Right lobe of liver (tissue), 6 donors: ENCODE data around the gene RMND1. TPM values are rescaled to one million over a fixed set of nuclear protein-coding genes. Genes with fewer than 3 reads are reported as not detected.
"Not testable (repeated sequence)": the region's sequence is repeated elsewhere in the genome, so short reads cannot be mapped to it uniquely, and the experiment has no call there.

Source experiments
- ATAC-seq, 4 donors: fragments of 200-7000 bp; cut with Tn5 transposase; one replicate each; pipeline ENCODE4 v1.9.1; 2020; ENCODE audit warnings: mild to moderate bottlenecking in 4 of 4, moderate library complexity in 4 of 4
- DNase-seq, 3 donors: peaks; one replicate each; pipeline ENCODE4 v3.0.0-alpha.2; 2020
- H3K27ac ChIP-seq, 3 donors: fragments of 200-600 bp; one replicate each; pipeline ENCODE4 v1.8.0; 2022
- H3K27me3 ChIP-seq, 2 donors: fragments of 200-600 bp; one replicate each; pipeline ENCODE4 v1.8.0; 2022
- H3K36me3 ChIP-seq, 4 donors: fragments of 200-600 bp; sonication (generic) in 1 of 4; one replicate each; pipeline versions ENCODE4 v1.5.1 to v1.8.0; 2017 to 2022; ENCODE audit warnings: control low read depth in 1 of 4
- H3K4me1 ChIP-seq, 4 donors: fragments of 200-600 bp; sonication (generic) in 1 of 4; one replicate each; pipeline versions ENCODE4 v1.5.1 to v1.8.0; 2017 to 2022; ENCODE audit warnings: control low read depth in 1 of 4
- H3K4me3 ChIP-seq, 3 donors: fragments of 200-600 bp; one replicate each; pipeline ENCODE4 v1.8.0; 2022
- H3K9me3 ChIP-seq, 4 donors: fragments of 200-600 bp; sonication (generic) in 1 of 4; one replicate each; pipeline versions ENCODE4 v1.5.1 to v1.8.0; 2017 to 2022; ENCODE audit warnings: control low read depth in 1 of 4
- POLR2A ChIP-seq: fragments of 450-650 bp; IDR thresholded peaks from one replicate; pipeline ENCODE4 v1.6.1; 2017; ENCODE audit warnings: antibody characterized with exemption, mild to moderate bottlenecking
- WGBS: methylation state at CpG from one replicate; pipeline ENCODE4 v1.1.6; 2018; ENCODE audit warnings: low coverage, low lambda C conversion rate; ENCODE audit not compliant: insufficient coverage; ENCODE audit errors: missing lambda C conversion rate; 5-methylcytosine and 5-hydroxymethylcytosine counted together
- intact Hi-C, 2 donors: fragments of 100-400 bp; cut with DNase I; formaldehyde crosslinking; loops; one replicate each; pipeline versions ENCODE4 v1.11.2 to v1.14.1; 2022
- small RNA-seq, 2 experiments: library from RNA; depleted of rRNA; stranded (forward); fragments of <200 nt; gene quantifications; one replicate each; pipeline ENCODE3, GENCODE V24; 2016
- total RNA-seq, 6 experiments: library from RNA; depleted of rRNA in 2 of 6; stranded (reverse); fragments of >200 nt in 2 of 6; fragmentation: NEBNext Ultra II Directional in 3 of 6; extraction: Animal tissue kit (Norgen Biotek cat#: 25700) in 3 of 6; gene quantifications; one replicate each; pipeline versions ENCODE4 v1.1.0 to v1.2.4, GENCODE V29; 2016 to 2023
- TF ChIP-seq, protein P1 (sequence below), 4 donors: fragments of 200-600 bp in 3 of 4; fragments of 450-650 bp in 1 of 4; IDR thresholded peaks; one replicate each; pipeline versions ENCODE4 v1.5.1 to v1.8.0; 2016 to 2022; ENCODE audit warnings: antibody characterized with exemption in 4 of 4, mild to moderate bottlenecking in 2 of 4
- donor health status: DM: no; HTN: yes; CAD: no.
- donor health status: DM: no; HTN: no; CAD: no.
- donor health status: DM: no; HTN: no; CAD: no.
- donor health status: DM: no; HTN: yes; CAD: no.
- donor health status: DM: no; HTN: yes; CAD: no.

The RMND1 gene
- total RNA-seq, 6 experiments from 2014 or later, result 13.1 to 23.4 (median 19.5) TPM

GRCh38 chr6:151365233-151365632, 86.7 kb downstream of the RMND1 start:
- H3K36me3 ChIP-seq, result peaks cover 0 to 19% (median 2%) of the 10 kb centered on the region in 4 donors
- ATAC-seq (no peak), DNase-seq (no peak)
- intact Hi-C loops, result no loop called here
- no peak for TF ChIP-seq POLR2A
- TF ChIP-seq, protein P1, sequence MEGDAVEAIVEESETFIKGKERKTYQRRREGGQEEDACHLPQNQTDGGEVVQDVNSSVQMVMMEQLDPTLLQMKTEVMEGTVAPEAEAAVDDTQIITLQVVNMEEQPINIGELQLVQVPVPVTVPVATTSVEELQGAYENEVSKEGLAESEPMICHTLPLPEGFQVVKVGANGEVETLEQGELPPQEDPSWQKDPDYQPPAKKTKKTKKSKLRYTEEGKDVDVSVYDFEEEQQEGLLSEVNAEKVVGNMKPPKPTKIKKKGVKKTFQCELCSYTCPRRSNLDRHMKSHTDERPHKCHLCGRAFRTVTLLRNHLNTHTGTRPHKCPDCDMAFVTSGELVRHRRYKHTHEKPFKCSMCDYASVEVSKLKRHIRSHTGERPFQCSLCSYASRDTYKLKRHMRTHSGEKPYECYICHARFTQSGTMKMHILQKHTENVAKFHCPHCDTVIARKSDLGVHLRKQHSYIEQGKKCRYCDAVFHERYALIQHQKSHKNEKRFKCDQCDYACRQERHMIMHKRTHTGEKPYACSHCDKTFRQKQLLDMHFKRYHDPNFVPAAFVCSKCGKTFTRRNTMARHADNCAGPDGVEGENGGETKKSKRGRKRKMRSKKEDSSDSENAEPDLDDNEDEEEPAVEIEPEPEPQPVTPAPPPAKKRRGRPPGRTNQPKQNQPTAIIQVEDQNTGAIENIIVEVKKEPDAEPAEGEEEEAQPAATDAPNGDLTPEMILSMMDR (IDR thresholded peaks at IDR 0.05), result no peak
- WGBS, result 92% methylated on average over 4 of the region's 6 CpGs
- no peaks in the 10 kb centered on the region for H3K9me3 ChIP-seq
- peaks cover 0 to 10% (median 0%) of the 10 kb centered on the region in 4 donors for H3K4me1 ChIP-seq
- H3K4me3 ChIP-seq, result no peak overlapping the region
- no peaks in the 10 kb centered on the region for H3K27me3 ChIP-seq
- H3K27ac ChIP-seq, result no peak overlapping the region

GRCh38 chr6:151359486-151359885, 92.4 kb downstream of the RMND1 start:
- H3K27ac ChIP-seq, result no peak overlapping the region
- H3K36me3 ChIP-seq, result no peaks in the 10 kb centered on the region
- H3K4me3 ChIP-seq, result no peak overlapping the region
- intact Hi-C loops, result no loop called here
- ATAC-seq (peak in 1 of 4 donors; percentile 10), DNase-seq (no peak)
- H3K27me3 ChIP-seq, result no peaks in the 10 kb centered on the region
- WGBS, result 86% methylated on average over 2 of the region's 5 CpGs
- H3K4me1 ChIP-seq, result peaks cover 0 to 10% (median 0%) of the 10 kb centered on the region in 4 donors
- no peaks in the 10 kb centered on the region for H3K9me3 ChIP-seq
- TF ChIP-seq, protein P1 (IDR thresholded peaks at IDR 0.05), result no peak
- TF ChIP-seq POLR2A, result no peak

GRCh38 chr6:151358475-151358874, 93.5 kb downstream of the RMND1 start:
- Histone ChIP-seq H3K27me3 (no peaks in the 10 kb centered on the region), H3K27ac (no peak overlapping the region), H3K36me3 (no peaks in the 10 kb centered on the region), H3K4me1 (peaks cover 0 to 9% (median 0%) of the 10 kb centered on the region in 4 donors), H3K9me3 (no peaks in the 10 kb centered on the region), H3K4me3 (no peak overlapping the region)
- 92% methylated on average over 2 of the region's 3 CpGs for WGBS
- DNase-seq (no peak), ATAC-seq (no peak)
- TF ChIP-seq, protein P1 (IDR thresholded peaks at IDR 0.05), result no peak
- intact Hi-C loops, result no loop called here

GRCh38 chr6:151357758-151358436, 94.0 kb downstream of the RMND1 start:
- no peaks in the 10 kb centered on the region for H3K27me3 ChIP-seq
- ATAC-seq (no peak), DNase-seq (no peak)
- H3K4me1 ChIP-seq, result peaks cover 0 to 3% (median 0%) of the 10 kb centered on the region in 4 donors
- H3K9me3 ChIP-seq, result no peaks in the 10 kb centered on the region
- no peak overlapping the region for H3K4me3 ChIP-seq
- intact Hi-C loops, result no loop called here
- TF ChIP-seq, protein P1 (IDR thresholded peaks at IDR 0.05), result no peak
- no peak for TF ChIP-seq POLR2A
- 55% methylated on average over 4 of the region's 6 CpGs for WGBS
- H3K36me3 ChIP-seq, result no peaks in the 10 kb centered on the region
- H3K27ac ChIP-seq, result no peak overlapping the region

DNA sequence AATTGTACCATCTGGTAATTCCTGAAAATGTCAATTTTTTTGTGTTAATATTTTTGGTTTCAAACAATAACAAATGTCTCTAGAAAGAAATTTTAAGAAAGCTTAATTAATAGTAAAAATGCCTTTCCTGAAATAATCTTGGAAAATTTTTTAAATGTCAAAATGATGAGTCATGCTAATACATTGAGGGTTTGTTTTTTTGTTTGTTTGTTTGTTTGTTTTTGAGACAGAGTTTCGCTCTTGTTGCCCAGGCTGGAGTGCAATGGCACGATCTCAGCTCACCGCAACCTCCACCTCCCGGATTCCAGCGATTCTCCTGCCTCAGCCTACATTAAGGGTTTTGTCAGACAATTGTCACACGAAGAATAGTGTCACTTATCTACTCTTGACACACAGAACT, 94.9 kb downstream of the RMND1 start:
- H3K27me3 ChIP-seq, H3K27ac ChIP-seq, DNase-seq, ATAC-seq, H3K4me1 ChIP-seq, H3K36me3 ChIP-seq, intact Hi-C loops, H3K4me3 ChIP-seq, H3K9me3 ChIP-seq: not testable (repeated sequence)
- 89% methylated on average over 6 of the region's 6 CpGs for WGBS

Small RNA genes within 50 kb of the gene (small RNA-seq; reads per million reads assigned to genes)
- 0 reads per million in 2 experiments for gene RF00019

Other genes with a start within 250 kb of the RMND1 start
- gene AKAP12, start 212.2 kb downstream of the RMND1 start, total RNA-seq, result 10 to 100 TPM in 5 of 6 experiments, 1 to 10 TPM in 1; 2.1 to 38.4 (median 23.0) TPM
- gene ZBTB2, start 60.6 kb downstream of the RMND1 start, total RNA-seq, result 1 to 10 TPM; 3.2 to 6.0 (median 4.5) TPM
- under 1 TPM; 0.31 to 0.93 (median 0.55) TPM for gene CCDC170, start 41.9 kb upstream of the RMND1 start, total RNA-seq